GM21423 (cell line): ENCODE results near the gene MRM2.

Experiments
- ATAC-seq: cut with Tn5 transposase; IDR thresholded peaks from one replicate; pipeline ENCODE4 v1.9.1; 2021; ENCODE audit warnings: mild to moderate bottlenecking, moderate library complexity; ENCODE audit not compliant: unreplicated experiment

MRM2 gene

GRCh38 chr7:2193575-2194305, 48.3 kb downstream of the MRM2 start:
- no peak for ATAC-seq

DNA sequence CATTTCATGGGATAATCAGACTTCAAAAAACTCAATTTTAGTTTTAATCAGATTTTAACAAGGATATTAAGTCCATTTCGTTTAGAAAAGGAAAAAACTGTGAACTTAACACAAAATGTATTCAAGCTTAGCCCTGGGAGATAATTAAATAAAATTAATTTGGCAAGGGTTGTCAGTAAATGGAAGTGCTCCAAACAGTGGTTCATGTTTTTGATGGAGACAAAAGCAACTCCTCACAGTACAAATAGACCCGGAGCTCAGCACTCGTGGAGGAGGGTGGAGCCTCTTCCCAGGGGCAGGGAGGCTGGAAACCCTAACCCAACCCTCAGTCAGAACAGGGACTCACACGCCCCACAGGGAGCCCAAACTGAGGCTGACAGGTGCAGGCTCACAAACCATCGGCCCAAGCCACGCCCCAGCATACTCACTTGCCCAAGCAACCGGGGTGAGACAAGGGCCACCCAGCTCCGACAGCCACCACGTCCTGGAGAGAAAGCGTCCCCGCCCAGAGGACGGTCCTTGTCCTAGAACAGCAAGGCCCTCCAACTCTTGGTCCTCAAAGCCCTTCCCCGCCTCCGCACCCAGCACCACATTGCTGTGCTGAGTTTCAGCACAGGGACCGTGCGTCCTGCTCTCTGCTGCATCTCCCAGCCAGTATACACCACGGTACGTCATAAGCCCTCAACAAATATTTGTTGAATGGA, 49.0 kb downstream of the MRM2 start:
- ATAC-seq = no peak

DNA sequence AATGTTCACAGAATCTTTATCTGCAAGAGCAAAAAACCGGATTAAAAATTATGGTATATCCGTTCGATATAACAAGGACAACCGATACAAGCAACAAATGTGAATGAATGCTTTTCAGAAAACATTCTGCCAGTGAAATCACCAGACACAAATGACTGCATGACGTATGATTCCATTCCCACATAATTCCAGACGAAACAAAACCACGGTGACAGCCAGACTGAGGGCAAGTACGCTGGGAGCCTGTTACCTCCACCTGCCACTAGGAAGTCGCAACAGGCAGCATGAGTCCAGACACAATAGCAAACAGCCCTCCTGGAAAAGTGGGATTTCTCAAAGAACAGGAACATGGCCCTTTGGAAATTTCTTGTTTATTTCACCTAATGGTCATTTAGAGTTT, 51.0 kb downstream of the MRM2 start:
- ATAC-seq = no peak

DNA sequence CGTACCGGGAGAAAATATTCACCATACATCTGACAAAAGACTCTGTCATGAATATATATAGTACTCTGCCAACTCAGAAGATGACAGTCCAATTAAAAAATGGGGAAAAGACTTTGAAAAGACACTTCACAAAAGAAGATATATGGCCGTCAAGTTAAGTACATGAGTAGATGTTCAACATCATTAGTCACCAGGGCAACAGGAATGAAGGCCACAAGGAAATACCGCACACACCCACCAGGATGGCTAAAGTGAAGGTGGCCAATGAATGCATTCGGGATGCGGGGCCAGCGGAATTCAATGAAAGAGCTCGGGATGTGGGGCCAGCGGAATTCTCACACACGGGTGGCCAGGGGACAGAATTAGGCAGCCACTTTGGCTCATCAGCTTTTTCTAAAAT, 51.5 kb downstream of the MRM2 start:
- no peak for ATAC-seq

GRCh38 chr7:2186166-2186565, 55.8 kb downstream of the MRM2 start:
- no peak for ATAC-seq

DNA sequence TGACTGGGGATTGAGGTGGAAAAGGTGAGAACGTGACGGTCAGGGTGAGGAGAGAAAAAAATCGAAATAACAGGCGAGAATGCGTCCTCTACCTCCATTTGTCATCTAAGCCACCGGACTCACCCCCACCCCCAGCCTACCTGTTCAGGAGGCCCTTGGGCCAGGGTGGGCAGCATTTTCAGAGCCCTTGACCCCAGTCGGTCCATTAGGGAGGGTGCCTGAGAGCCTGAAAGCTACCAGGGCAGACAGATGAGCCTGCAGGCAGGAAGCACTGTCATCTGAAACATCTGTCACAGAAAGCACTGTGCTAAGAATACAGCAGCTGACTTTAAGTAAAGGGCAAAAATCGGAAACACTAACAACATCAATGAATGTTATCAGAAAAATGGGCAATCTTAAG, 56.3 kb downstream of the MRM2 start:
- no peak for ATAC-seq
